ENCODE data around the gene CCDC97.

CCDC97 gene

GRCh38 chr19:41354343-41354953 is 44.5 kb downstream of the CCDC97 start:
- TF ChIP-seq, protein P1, sequence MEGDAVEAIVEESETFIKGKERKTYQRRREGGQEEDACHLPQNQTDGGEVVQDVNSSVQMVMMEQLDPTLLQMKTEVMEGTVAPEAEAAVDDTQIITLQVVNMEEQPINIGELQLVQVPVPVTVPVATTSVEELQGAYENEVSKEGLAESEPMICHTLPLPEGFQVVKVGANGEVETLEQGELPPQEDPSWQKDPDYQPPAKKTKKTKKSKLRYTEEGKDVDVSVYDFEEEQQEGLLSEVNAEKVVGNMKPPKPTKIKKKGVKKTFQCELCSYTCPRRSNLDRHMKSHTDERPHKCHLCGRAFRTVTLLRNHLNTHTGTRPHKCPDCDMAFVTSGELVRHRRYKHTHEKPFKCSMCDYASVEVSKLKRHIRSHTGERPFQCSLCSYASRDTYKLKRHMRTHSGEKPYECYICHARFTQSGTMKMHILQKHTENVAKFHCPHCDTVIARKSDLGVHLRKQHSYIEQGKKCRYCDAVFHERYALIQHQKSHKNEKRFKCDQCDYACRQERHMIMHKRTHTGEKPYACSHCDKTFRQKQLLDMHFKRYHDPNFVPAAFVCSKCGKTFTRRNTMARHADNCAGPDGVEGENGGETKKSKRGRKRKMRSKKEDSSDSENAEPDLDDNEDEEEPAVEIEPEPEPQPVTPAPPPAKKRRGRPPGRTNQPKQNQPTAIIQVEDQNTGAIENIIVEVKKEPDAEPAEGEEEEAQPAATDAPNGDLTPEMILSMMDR (IDR thresholded peaks at IDR 0.05; ENCODE audit: low read depth, low read length), result no peak

GRCh38 chr19:41355035-41355434 is 45.1 kb downstream of the CCDC97 start:
- DNase-seq (ENCODE audit: extremely low read depth, low read depth), result no peak
- TF ChIP-seq, protein P1 (IDR thresholded peaks at IDR 0.05; ENCODE audit: low read depth, low read length), result no peak

More at GRCh38 chr19:41354343-41354953, 44.5 kb downstream of the CCDC97 start:
- DNase-seq (ENCODE audit: extremely low read depth, low read depth), result no peak

GRCh38 chr19:41355802-41356201 is 45.8 kb downstream of the CCDC97 start:
- no peak for DNase-seq (ENCODE audit: extremely low read depth, low read depth)
- TF ChIP-seq, protein P1 (IDR thresholded peaks at IDR 0.05; ENCODE audit: low read depth, low read length), result no peak

GRCh38 chr19:41356984-41357739 is 47.2 kb downstream of the CCDC97 start:
- DNase-seq (ENCODE audit: extremely low read depth, low read depth), result no peak
- TF ChIP-seq, protein P1 (IDR thresholded peaks at IDR 0.05; ENCODE audit: low read depth, low read length), result no peak

- TF ChIP-seq, protein P1 (IDR thresholded peaks at IDR 0.05; ENCODE audit: low read depth, low read length), result no peak
- no peak for DNase-seq (ENCODE audit: extremely low read depth, low read depth)
These were observed 47.8 kb downstream of the CCDC97 start for GRCh38 chr19:41357746-41358145.

- no peak for DNase-seq (ENCODE audit: extremely low read depth, low read depth)
- TF ChIP-seq, protein P1 (IDR thresholded peaks at IDR 0.05; ENCODE audit: low read depth, low read length), result no peak
These were observed 49.8 kb downstream of the CCDC97 start for GRCh38 chr19:41359741-41360140.

DNA sequence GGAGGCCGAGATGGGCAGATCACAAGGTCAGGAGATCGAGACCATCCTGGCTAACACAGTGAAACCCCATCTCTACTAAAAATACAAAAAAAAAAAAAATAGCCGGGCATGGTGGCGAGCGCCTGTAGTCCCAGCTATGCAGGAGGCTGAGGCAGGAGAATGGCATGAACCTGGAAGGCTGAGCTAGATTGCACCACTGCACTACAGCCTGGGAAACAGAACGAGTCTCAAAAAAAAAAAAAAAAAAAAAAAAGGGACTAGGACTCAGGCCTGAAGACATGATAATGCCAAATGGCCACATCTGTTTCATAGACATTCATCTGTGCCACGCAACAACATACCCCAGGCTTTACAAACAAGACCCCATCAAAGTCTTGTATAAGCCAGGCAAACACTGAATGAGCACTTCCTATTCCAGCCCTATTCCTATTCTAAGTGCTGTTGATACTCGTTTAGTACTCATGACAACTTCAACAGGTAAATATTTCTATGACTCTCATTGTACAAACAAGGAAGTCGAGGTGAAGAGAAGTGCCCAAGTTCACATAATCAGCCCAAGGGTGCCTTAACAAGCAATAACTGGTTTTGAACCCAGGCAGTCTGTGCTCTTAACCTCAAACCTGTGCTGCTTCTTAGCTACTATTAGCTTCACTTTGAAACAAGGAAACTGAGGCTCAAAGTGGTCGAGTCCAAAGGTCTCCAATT is 52.3 kb downstream of the CCDC97 start:
- TF ChIP-seq, protein P1 (IDR thresholded peaks at IDR 0.05; ENCODE audit: low read depth, low read length), result no peak

More for the DNA sequence above, 52.3 kb downstream of the CCDC97 start:
- no peak for DNase-seq (ENCODE audit: extremely low read depth, low read depth)
